ENCODE measurements around the gene FPR3. TPM values are rescaled to one million over a fixed set of nuclear protein-coding genes. Genes with fewer than 3 reads are reported as not detected.

FPR3 gene
- total RNA-seq, 2 experiments from 2014 or later, result not detected

DNA sequence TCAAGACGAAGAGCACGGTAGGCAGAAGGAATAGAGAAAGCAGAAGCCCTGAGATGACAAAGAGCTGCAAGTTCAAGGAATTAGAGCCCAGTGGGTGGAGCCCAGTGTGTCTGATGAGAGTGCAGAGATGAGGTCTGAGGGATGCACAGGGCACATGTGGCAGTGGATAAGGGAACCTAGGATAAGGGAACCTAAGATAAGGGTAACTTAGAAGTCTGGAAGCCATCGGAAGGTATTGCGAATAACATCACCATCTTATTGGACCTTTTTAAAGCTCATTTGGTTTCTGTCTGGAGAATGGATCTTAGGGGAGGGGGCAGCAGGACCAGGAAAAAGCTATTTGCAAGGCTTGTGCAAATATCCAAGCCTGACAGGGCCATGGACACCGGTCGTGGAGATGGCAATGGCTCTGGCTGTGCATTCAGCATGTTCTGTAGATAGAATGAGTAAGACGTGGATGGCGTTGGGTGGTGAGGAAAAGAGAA lies 1.3 kb downstream of the FPR3 start:
- H3K4me2 ChIP-seq (ENCODE audit: low read length), result no peak overlapping the region
- no peaks in the 10 kb centered on the region for H3K79me2 ChIP-seq (ENCODE audit: insufficient read depth, low read depth, low read length)
- no peak overlapping the region for H3K4me3 ChIP-seq (ENCODE audit: low read depth, low read length, poor library complexity, severe bottlenecking)
- H3K9me2 ChIP-seq (ENCODE audit: insufficient read depth, low read length), result no peaks in the 10 kb centered on the region
- intact Hi-C loops (cut with micrococcal nuclease; ENCODE audit: unreplicated experiment), result no loop called here
- H3K4me1 ChIP-seq (ENCODE audit: insufficient read depth, low read length, poor library complexity, severe bottlenecking), result no peaks in the 10 kb centered on the region
- DNase-seq (ENCODE audit: low spot score), result no peak
- no peaks in the 10 kb centered on the region for H4K20me1 ChIP-seq (ENCODE audit: insufficient read depth, low read length)
- ChIA-PET POLR2A (no interaction called here), CTCF (ENCODE audit: unreplicated experiment) (no interaction called here)
- TF ChIP-seq, protein P1, sequence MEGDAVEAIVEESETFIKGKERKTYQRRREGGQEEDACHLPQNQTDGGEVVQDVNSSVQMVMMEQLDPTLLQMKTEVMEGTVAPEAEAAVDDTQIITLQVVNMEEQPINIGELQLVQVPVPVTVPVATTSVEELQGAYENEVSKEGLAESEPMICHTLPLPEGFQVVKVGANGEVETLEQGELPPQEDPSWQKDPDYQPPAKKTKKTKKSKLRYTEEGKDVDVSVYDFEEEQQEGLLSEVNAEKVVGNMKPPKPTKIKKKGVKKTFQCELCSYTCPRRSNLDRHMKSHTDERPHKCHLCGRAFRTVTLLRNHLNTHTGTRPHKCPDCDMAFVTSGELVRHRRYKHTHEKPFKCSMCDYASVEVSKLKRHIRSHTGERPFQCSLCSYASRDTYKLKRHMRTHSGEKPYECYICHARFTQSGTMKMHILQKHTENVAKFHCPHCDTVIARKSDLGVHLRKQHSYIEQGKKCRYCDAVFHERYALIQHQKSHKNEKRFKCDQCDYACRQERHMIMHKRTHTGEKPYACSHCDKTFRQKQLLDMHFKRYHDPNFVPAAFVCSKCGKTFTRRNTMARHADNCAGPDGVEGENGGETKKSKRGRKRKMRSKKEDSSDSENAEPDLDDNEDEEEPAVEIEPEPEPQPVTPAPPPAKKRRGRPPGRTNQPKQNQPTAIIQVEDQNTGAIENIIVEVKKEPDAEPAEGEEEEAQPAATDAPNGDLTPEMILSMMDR (conservative IDR thresholded peaks at IDR 0.05; ENCODE audit: low read length), result no peak
- TF ChIP-seq EZH2phosphoT487 (IDR thresholded peaks at IDR 0.05; ENCODE audit: borderline replicate concordance, low read depth, low read length), result no peak
- H2AFZ ChIP-seq (ENCODE audit: low read length), result no peak overlapping the region
- H3K36me3 ChIP-seq (ENCODE audit: insufficient read depth, low read length), result no peaks in the 10 kb centered on the region
- BruUV-seq (replicated peaks), result no TSS peak
- no peak overlapping the region for H3K27ac ChIP-seq (ENCODE audit: low read depth, low read length, poor library complexity, severe bottlenecking)
- H3K9me3 ChIP-seq (ENCODE audit: low read length), result no peaks in the 10 kb centered on the region

DNA sequence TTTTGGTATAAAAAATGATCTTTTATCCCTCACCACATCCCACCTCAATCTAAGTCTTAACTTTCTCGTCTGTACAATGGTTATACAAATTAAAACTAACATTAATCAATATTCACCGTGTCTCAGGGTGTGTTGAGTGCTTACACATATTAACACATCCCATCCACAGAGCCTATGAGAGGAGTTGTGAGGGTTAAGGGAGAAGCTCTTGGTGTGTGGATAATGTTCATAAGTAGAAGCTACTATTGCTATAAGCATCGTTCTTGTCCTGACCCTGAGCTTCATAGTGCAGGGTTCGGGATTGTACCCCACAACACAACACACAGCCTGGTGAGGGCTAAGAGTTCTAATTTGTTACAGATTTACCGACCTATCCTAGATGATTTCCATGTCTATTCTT lies 2.5 kb downstream of the FPR3 start:
- no peak overlapping the region for H3K4me2 ChIP-seq (ENCODE audit: low read length)
- no peaks in the 10 kb centered on the region for H3K79me2 ChIP-seq (ENCODE audit: insufficient read depth, low read depth, low read length)
- no TSS peak for BruUV-seq (replicated peaks)
- H3K36me3 ChIP-seq (ENCODE audit: insufficient read depth, low read length), result no peaks in the 10 kb centered on the region
- no peak overlapping the region for H3K4me3 ChIP-seq (ENCODE audit: low read depth, low read length, poor library complexity, severe bottlenecking)
- H4K20me1 ChIP-seq (ENCODE audit: insufficient read depth, low read length), result no peaks in the 10 kb centered on the region
- intact Hi-C loops (cut with micrococcal nuclease; ENCODE audit: unreplicated experiment), result no loop called here
- no peaks in the 10 kb centered on the region for H3K9me2 ChIP-seq (ENCODE audit: insufficient read depth, low read length)
- no peak for TF ChIP-seq EZH2phosphoT487 (IDR thresholded peaks at IDR 0.05; ENCODE audit: borderline replicate concordance, low read depth, low read length)
- TF ChIP-seq, protein P1 (conservative IDR thresholded peaks at IDR 0.05; ENCODE audit: low read length), result no peak
- no peaks in the 10 kb centered on the region for H3K9me3 ChIP-seq (ENCODE audit: low read length)
- no peak overlapping the region for H2AFZ ChIP-seq (ENCODE audit: low read length)
- no peak overlapping the region for H3K27ac ChIP-seq (ENCODE audit: low read depth, low read length, poor library complexity, severe bottlenecking)
- POLR2A ChIA-PET, result interaction anchor here (0.5 kb wide), 1 partner anchor 220 kb away, joined by 5 read pairs; no protein-coding TSS in a partner anchor
- CTCF ChIA-PET (ENCODE audit: unreplicated experiment), result no interaction called here
- H3K4me1 ChIP-seq (ENCODE audit: insufficient read depth, low read length, poor library complexity, severe bottlenecking), result no peaks in the 10 kb centered on the region
- no peak for DNase-seq (ENCODE audit: low spot score)

DNA sequence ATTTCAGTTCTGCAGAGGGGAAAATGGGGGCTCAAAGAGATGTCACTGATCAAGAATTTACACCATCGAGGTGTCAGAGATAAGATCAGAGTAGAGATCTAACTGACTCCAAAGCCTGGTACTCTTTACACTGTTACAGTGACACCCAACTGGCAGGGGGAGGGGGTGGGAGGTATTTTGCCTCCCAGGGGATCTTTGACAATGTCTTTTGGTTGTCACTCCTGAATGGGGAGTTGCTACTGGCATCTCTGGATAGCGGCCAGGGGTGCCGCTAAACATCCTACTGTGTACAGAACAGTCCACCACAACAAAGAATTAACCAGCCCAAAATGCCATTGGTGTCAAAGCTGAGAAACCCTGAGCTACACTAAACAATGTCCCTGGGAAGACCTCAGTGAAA lies 3.1 kb downstream of the FPR3 start:
- H3K27ac ChIP-seq (ENCODE audit: low read depth, low read length, poor library complexity, severe bottlenecking), result no peak overlapping the region

More for the DNA sequence above, 3.1 kb downstream of the FPR3 start:
- intact Hi-C loops (cut with micrococcal nuclease; ENCODE audit: unreplicated experiment), result no loop called here
- Histone ChIP-seq H3K4me2 (ENCODE audit: low read length) (no peak overlapping the region), H3K36me3 (ENCODE audit: insufficient read depth, low read length) (no peaks in the 10 kb centered on the region), H2AFZ (ENCODE audit: low read length) (no peak overlapping the region), H3K9me2 (ENCODE audit: insufficient read depth, low read length) (no peaks in the 10 kb centered on the region), H3K9me3 (ENCODE audit: low read length) (no peaks in the 10 kb centered on the region), H4K20me1 (ENCODE audit: insufficient read depth, low read length) (no peaks in the 10 kb centered on the region), H3K4me1 (ENCODE audit: insufficient read depth, low read length, poor library complexity, severe bottlenecking) (no peaks in the 10 kb centered on the region), H3K4me3 (ENCODE audit: low read depth, low read length, poor library complexity, severe bottlenecking) (no peak overlapping the region), H3K79me2 (ENCODE audit: insufficient read depth, low read depth, low read length) (no peaks in the 10 kb centered on the region)
- CTCF ChIA-PET (ENCODE audit: unreplicated experiment), result no interaction called here
- BruUV-seq (replicated peaks), result no TSS peak
- DNase-seq (ENCODE audit: low spot score), result no peak
- no peak for TF ChIP-seq EZH2phosphoT487 (IDR thresholded peaks at IDR 0.05; ENCODE audit: borderline replicate concordance, low read depth, low read length)
- TF ChIP-seq, protein P1 (conservative IDR thresholded peaks at IDR 0.05; ENCODE audit: low read length), result no peak
- POLR2A ChIA-PET, result interaction anchor here (0.5 kb wide), 1 partner anchor 220 kb away, joined by 5 read pairs; no protein-coding TSS in a partner anchor

Data from OCI-LY7 (cell line).